IPS-NIHi11 (cell line): ENCODE measurements around the gene LRWD1.
"Not testable (repeated sequence)": the region's sequence is repeated elsewhere in the genome, so short reads cannot be mapped to it uniquely, and the experiment has no call there.

ENCODE experiments used
- DNase-seq: peaks from one replicate; pipeline ENCODE4 v3.0.0; 2012; ENCODE audit warnings: mixed read lengths, low spot score

The LRWD1 gene

DNA sequence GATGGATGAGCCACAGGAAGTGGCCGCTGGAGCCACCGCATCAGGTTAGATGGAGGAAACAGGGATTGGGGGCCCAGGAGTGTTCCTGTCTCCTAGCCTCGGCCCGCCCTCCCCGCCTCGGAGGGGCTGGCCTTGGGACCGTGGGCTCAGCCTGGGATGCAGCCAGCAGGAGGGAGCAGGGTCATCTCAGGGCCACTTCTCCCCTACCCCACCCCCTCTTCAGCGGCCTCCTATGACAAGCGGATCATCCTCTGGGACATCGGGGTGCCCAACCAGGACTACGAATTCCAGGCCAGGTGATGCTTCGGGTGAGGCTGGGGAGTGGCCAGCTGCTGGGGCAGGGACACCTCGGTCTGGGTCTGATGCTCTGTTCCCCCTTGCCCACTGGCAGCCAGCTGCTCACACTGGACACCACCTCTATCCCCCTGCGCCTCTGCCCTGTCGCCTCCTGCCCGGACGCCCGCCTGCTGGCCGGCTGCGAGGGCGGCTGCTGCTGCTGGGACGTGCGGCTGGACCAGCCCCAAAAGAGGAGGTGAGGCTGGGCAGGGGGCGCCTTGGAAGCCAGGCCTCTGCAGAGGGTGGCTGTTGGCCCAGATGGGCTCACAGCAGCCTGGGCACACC, 4.7 kb downstream of the LRWD1 start:
- no peak for DNase-seq

DNA sequence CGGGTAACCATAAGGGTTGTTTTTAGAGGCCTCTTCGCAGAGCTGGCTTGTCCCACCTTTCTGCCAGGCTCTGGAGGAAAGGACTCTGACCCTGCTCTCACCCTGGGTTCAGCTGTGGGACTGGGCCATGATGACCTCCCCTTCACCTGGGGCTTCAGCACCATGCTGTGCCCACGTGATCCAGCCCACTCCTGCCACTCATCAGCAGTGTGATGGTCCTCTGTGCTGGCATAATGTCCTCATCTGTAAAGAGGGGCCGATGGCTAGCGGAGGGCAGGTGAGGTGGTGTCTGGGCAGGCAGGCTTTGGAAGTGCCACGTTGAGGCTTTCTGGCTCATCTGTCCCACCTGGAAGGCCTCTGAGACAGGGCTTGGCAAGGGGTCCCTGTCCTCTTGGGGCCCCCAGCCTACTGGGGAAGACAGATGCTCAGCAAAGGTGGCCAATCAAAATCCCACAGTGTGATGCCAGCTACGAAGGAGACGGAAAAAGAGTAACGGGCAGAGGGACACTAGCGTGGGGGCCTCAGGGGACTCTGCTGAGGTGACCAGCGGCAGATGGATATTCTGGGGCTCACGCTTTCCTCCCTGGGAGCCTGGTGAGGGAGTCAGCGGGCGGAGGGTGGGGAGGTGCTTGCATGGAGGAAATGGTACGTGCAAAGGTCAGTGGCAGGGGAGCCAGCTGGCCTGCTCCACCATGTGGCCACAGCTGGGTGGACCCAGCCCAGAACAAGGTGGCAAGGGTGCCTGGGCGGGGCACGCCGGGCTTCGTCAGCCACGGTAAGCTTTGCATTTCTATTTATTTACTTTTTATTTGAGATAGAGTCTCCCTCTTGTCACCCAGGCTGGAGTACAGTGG, 5.4 kb downstream of the LRWD1 start:
- DNase-seq: no peak

DNA sequence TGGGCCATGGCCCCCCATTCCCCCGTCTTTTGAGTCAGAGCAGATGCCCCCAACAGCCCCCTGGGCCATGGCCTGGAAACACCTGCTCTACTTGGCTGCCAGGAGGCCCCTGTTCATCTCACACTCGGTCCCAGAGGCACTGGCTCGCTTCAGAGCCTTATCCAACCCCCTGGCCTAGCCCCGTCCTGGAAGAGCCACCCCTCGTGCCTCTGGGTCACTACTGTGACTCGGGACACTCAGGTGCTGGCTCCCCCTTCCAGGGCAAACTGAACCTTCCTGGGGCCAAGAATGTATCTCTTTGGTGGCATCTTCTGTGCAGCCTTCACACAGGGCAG, 7.0 kb downstream of the LRWD1 start:
- DNase-seq: no peak

DNA sequence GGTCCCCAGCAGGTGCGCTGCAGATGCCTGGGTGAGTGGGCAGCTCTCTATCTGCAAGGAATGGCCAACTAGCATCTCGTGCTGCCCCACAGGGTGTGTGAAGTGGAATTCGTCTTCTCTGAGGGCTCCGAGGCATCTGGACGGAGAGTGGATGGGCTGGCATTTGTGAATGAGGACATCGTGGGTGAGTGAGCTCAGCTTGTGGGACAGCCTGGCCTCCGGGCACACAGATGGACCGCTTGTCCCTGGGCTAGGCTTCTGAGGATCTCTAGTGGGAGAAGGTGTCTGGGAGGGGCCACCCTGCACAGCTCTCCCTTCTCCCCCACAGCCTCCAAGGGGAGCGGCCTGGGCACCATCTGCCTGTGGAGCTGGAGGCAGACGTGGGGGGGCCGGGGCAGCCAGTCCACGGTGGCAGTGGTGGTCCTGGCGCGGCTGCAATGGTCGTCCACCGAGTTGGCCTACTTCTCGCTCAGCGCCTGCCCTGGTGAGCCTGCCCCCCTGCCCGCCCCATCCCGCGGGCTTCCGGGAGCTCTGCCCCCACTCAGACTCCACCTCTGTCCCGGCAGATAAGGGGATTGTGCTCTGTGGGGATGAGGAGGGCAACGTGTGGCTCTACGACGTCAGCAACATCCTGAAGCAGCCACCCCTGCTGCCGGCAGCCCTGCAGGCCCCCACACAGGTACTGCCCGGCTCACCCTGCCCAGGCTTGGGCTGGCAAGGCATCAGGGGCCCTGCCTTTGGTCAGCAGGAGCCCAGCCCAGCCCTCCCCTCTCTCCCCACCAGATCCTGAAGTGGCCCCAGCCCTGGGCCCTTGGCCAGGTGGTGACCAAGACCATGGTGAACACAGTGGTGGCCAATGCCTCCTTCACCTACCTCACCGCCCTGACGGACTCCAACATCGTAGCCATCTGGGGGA, 7.6 kb downstream of the LRWD1 start:
- DNase-seq: no peak

DNA sequence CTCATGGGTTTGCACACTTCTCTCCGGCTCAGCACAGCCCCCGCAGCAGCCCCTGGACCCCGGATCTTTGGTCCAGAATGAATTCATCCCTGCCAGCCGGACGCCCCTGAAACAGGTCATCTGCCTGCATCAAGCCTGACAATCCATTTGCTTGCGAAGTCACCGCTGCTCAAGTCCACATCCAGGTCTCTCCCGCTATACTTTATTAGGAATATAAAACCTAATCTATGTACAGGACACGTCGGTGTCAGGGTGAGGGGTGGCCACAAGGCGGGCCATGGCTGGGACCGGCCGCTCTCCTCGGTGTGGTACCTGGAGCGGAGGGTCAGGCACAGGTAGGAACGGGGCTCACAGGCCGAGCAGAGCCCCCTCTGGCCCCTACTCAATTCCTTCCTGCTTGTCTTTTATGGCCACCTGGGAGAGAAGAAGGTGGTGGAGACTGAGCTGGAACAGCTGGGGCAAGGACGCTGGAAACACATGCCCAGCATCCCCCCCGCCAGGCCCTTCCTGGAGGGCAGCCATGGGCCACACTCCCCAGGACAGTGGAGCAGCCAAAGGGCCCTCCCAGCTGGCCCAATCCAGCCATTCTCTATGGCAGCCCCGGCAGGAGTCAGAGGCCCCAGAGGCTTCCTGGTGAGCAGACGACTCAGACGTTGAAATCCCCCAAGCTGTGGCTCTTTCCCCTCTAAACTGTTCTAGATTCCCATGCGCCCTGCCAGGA, 8.6 kb downstream of the LRWD1 start:
- no peak for DNase-seq

- not testable (repeated sequence) for DNase-seq
Observed at GRCh38 chr7:102474116-102474515, 9.3 kb downstream of the LRWD1 start.

- not testable (repeated sequence) for DNase-seq
Observed at GRCh38 chr7:102474736-102475435, 10.1 kb downstream of the LRWD1 start.

DNA sequence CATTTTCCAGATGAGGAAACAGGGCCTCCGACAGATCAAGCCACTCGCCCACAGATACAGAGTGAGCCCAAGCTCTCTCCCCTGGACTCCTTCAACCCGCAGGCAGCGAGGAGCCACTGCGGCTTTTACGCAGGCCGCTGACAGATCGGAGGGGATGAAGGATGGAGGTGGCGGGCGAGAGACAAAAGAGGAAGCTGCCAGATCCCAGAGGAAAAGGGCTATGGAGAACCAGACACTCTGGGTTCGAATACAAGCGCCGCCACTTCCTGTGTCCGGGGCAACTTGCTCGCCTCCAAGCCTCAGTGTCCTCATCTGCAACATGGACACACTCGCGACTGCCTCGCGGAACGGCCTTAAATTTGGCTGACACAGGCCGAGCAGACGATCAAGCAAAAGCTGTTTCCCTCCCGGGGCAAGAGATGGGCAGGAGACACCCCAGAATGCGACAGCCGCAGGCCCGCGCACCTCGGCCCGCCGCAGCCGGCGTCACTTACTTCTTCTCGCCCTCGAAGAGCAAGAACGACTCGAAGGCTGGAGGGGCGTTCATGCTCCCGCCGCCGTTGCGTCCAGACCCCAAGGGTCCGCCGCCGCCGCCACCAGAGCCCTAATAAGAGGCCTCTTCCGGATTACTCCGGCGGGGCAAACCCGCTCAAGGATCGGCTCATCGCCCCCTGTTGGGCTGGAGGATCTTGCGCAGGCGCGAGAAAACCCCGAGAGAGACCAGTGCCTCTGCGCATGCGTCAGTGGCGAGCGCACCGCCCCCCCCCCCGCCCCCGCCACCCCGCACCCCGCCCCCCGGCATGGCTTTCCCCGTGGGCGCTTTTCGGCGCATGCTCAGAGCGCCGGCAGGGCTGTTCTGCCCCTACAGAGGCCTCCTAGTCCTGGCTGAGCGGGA, 13.8 kb downstream of the LRWD1 start, which contains the start of gene POLR2J:
TSS of gene POLR2J (minus strand) at position 609 of the 895 bp plus-strand sequence. CDS start at position 547, 62 bp downstream.
- DNase-seq: not testable (repeated sequence)

DNA sequence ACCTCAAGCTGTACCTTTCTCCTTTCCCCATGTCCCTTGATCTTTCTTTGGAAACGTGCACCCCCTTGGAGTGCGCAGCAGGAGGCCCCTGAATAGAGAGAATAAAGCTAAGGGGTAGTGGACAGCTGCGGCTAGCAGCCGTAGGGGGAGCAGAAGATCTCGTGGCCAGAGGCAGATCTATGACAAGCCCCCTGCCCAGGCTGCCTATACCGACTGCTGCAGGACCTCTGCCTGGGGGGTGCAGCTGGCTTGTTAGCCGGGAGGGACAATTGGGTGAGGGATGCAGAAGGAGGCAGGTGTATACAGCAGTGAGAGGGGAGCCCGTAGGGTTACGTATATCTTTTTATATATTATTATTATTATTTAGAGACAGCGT, 14.4 kb downstream of the LRWD1 start:
- DNase-seq: not testable (repeated sequence)

- DNase-seq: not testable (repeated sequence)
Observed at GRCh38 chr7:102479982-102480637, 15.3 kb downstream of the LRWD1 start.

- DNase-seq: not testable (repeated sequence)
Observed at GRCh38 chr7:102481962-102482361, 17.2 kb downstream of the LRWD1 start.

DNA sequence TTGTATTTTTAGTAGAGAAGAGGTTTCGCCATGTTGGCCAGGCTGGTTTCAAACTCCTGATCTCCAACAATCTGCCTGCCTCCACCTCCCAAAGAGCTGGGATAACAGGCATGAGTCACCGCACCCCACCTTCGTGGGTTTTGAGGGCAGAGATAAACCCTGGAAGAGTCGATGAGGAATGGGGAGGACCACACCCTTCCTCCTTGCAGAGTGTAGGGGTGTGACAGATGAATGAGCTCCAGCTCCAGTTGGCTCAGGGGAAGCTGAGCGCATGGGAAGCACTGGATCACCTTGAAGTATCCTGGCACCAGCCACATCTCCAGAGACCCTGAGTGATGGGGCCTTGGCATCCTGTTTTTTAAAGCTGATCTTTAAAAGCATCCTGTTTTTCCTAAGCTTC, 19.5 kb downstream of the LRWD1 start:
- not testable (repeated sequence) for DNase-seq

- not testable (repeated sequence) for DNase-seq
Observed at GRCh38 chr7:102490529-102491075, 25.8 kb downstream of the LRWD1 start.

- not testable (repeated sequence) for DNase-seq
Observed at GRCh38 chr7:102493220-102493935, 28.6 kb downstream of the LRWD1 start.

DNA sequence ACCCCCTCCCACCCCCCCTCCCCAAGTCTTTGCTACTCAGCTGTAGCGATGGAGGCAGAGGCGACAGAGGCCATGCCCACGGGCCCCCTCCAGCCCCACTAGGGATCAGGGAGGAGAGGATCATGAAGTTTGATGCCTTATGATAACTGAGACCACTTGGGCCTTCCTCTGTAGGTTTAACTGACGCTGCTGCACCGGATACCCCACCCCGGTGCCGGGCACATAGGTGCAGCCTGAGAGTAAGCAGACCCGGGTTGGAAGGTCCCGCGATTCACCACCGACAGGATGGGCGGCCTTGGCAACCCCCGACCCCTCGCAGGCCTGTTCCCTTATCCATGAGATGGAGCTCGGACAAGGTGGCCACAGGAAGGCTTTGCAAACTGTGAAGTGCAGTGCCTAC, 29.2 kb downstream of the LRWD1 start:
- DNase-seq: not testable (repeated sequence)

DNA sequence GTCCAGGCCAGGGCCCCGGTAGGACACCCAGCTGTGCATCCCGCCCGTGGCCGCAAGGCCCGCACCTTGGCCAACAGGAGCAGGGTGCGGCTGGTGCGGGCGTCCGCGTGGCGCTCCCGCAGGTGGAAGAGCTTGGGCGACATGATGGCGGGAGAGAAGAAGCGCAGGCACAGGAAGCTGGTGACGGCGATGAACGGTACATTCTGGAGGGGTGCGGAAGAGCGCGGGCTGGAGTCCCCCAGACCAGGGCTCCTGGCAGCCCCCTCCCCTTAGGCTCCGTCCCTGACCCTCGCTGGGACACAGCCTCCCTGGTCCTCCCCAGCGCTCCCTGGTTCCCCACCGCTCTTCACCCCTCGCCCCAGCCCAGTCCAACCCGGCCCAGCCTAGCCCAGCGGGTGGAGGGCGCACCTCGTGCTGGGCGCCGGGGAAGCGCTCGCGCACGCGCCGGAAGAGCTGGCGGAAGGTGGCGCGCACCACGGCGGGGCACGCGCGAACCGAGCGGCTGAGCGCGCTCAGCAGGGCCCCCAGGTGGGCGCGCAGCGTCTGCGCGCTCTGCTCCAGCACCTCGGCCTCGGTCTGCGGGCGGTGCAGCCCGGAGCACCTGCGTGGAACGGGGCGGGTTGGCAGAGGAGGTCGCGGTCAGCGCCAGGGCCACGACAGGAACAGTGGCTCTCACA, 29.8 kb downstream of the LRWD1 start:
- not testable (repeated sequence) for DNase-seq

DNA sequence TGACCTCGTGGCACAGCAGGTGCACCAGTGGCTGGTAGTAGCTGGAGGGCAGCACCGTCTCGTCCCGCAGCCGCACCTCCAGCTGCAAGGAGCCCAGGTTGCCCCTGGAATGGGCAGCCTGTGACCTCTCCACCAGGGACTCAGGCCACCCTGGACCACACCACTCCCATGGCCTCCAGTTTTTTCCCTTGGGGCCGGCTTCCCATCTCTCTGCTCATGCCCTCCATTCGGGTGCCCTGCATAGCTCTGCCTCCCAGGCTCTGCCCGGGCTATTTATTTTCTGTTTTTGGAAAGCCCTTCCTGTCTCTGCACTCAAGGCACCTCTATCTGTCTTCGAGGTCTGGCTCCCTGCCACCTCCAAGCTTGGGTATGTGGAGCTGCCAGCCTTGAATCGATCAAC, 32.1 kb downstream of the LRWD1 start:
- DNase-seq: not testable (repeated sequence)

GRCh38 chr7:102497308-102497707, 32.5 kb downstream of the LRWD1 start:
- not testable (repeated sequence) for DNase-seq
